ENCODE results near the gene HSPA4L.

Gene HSPA4L

GRCh38 chr4:127870688-127871087 is 88.6 kb downstream of the HSPA4L start:
- DNase-seq, result no peak

GRCh38 chr4:127875791-127876190 is 93.7 kb downstream of the HSPA4L start:
- DNase-seq, result no peak

- DNase-seq, result peak; percentile 93
These were observed 98.8 kb downstream of the HSPA4L start, which contains the start of gene PLK4 for GRCh38 chr4:127880763-127881562. PLK4 (plus strand) TSS chr4:127880893; CDS start chr4:127881135, 242 bp downstream.

- DNase-seq, result no peak
These were observed 99.4 kb downstream of the HSPA4L start for GRCh38 chr4:127881563-127881864.

- no peak for DNase-seq
These were observed 106.4 kb downstream of the HSPA4L start for GRCh38 chr4:127888559-127888958.

- DNase-seq, result no peak
These were observed 107.8 kb downstream of the HSPA4L start for GRCh38 chr4:127889903-127890302.
